ENCODE measurements around the gene KCTD12. TPM values are rescaled to one million over a fixed set of nuclear protein-coding genes. Genes with fewer than 3 reads are reported as not detected.
"Not testable (repeated sequence)": the region's sequence is repeated elsewhere in the genome, so short reads cannot be mapped to it uniquely, and the experiment has no call there.

The KCTD12 gene
- 14.2 TPM for polyA plus RNA-seq (2013, experiment 1 of 2; ENCODE audit: insufficient read length)
- 13.6 TPM for polyA plus RNA-seq (2013, experiment 2 of 2; ENCODE audit: insufficient read length)

DNA sequence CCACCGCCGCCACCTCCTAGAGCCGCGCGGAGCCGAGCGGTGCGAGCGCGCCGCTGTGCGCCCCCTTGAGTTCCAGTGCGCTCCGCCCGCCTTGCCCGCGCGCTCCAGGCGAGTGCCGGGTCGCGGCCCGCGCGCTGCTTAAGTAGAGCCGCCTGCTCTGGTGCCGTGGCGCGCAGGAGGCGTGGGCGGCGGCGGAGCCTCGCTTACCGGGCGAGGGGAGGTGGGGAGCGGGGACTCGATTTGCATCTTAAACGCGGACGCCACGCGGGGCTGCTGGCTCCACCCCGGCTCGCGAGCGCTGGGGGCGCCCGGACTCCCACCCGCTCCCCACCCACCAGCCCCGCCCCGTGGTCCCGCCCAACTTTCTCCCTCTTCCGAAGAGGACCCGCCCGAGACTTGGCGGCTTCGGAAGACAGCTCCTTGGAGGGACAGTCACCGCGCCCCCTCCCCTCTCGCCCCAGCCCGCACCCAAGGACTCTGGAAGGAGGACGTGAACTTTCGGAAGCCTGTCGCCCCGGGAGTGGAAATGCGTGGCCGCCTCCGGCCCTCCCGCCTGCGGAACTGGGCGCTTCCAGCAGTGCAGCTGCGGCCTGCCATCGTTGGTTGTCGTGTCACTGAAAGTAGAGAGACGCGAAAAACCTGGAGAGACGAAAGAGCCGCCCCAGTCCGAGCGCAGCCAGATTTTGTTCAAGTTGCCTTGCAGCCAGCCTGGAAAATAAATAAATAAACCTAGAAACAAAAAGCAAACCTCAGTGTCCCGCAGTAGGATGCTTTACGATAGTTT is at the start of gene KCTD12:
Gene KCTD12 (minus strand): TSS at position 114 of the 784 bp plus-strand sequence. CDS start 257 bp downstream, outside the sequence.
- DNase-seq, result peak; percentile 79

DNA sequence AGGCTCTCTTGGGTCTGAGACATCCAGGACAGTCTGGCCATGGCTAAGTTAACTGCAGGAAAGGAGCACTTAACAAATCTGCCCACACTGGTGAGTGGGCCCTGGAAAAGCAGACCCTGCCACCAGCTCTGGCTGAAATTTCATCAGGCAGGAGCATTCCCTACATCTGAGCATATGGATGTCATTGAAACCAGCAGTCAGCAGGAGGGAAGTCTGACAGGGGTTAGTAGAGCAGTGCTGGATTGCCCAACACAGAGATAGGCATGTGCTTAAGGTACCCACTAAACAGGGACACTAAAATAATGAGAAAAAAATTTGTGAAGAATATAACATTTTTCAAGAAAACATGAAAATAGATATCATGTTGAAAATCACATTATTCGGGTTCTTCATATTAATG is 48.5 kb upstream of the KCTD12 start:
- DNase-seq, result peak; percentile 27

DNA sequence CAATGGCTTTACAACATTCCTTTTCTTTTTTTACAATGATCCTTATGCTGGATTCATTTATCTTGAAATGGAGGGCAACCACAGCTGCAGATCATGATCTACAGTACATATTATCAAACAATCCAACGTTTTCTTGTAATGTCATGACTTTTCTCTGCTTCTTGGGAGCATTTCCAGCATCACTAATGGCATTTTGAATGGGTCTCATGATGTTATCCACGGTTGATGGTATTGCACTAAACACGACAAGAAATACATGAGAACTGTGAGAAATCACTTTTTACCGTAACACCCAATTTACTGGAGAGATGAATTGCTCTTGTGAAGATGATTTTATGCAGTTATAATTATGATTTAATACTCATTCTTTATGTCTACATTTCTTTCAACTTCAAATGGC is 45.9 kb upstream of the KCTD12 start:
- DNase-seq, result no peak

DNA sequence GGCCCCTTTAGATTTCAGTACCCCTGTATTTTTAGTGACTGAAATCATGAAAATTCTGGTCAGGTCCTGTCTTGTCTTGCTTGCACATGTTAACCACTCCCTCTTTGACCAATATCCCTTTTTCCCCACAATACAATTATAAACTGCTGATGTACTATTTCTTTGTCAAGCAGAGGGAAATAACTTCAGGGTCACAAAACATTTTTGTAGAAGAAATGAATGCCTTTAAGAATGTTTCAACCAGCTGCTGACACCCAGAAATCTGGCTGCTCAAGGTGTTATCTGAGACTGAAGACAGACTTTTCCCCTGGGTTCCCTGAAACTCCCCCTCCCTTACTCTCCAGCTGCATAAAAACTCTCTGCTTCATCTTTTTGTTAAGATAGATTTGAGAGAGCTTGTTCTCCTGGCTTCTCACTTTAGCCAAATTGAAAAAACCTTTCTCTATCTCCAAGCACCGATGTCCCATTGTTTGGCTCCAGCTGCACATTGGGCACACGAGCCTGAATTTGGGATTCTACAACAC is 43.7 kb upstream of the KCTD12 start:
- DNase-seq, result no peak

DNA sequence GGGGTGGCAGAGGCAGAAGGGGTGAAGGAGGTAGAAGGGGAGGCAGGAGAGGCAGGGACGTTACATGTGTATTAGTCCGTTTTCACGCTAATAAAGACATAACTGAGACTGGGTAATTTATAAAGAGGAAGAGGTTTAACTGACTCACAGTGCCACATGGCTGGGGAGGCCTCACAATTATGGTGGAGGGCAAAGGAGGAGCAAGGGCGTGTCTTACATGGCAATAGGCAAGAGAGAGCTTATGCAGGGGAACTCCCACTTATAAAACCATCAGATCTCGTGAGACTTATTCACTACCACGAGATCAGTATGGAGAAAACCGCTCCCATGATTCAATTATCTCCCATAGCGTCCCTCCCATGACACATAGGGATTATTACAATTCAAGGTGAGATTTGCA is 43.1 kb upstream of the KCTD12 start:
- DNase-seq, result no peak

DNA sequence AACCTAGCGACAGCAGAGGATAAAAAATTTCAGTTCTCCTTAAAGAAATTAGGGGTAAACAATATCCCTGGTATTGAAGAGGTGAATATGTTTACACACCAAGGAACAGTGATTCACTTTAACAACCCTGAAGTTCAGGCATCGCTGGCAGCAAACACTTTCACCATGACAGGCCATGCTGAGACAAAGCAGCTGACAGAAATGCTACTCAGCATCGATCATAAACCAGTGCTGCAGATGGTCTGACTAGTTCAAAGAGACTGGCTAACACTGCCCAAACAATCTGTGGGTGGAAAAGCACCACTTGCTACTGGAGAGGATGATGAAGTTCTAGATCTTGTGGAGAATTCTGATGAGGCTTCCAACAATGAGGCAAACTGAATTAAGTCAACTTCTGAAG is 42.3 kb upstream of the KCTD12 start:
- no peak for DNase-seq

DNA sequence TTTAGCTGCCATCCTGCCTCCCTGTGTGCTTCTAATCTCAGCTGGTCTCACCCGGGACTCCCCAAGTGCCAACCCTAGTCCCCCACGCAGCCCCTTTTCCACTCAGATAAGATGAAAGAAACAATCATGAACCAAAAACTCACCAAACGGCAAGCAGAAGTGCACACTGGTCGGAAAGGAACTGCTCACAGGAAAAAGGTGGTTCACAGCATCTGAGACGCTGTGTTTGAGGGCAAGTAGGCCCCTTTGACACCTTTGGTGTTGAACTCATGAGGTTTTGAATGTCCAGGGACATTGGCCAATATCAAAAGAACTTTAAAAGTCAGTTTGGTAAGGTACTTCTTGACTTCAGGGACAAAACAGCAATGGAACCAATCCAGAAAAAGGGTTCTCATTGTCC is 41.8 kb upstream of the KCTD12 start:
- DNase-seq, result no peak

DNA sequence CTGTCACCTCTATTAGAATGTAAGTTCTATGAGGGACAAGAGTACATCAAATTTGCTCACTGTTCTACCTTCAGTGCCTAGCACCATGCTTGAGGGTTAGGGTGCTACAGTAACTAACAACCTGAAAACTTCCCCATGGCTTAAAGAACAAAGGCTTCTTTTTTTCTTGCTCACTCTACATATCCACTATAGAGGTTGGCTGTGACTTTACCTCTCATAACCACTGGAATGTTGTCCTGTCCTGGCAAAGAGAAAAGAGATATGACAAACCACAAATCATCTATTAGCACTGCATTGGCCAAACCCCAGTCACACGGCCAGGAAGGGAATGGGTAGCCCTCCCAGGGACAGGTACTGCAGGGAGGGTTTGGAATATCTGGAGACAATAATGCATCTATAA is 38.9 kb upstream of the KCTD12 start:
- DNase-seq, result no peak

DNA sequence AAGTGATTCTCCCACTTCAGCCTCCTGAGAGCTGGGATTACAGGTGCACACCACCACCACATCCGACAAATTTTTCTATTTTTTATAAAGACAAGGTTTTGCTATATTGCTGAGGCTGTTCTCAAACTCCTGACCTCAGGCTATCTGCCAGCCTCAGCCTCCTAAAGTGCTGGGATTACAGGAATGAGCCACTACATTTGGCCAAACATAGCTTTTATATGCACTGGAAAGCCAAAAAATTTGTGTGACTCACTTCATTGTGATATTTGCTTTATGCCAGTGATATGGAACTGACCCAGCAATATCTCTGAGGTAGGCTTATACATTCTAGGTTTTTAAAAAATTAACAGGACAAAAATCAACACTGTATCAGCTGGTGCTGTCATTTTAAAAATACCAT is 35.3 kb upstream of the KCTD12 start:
- no peak for DNase-seq

DNA sequence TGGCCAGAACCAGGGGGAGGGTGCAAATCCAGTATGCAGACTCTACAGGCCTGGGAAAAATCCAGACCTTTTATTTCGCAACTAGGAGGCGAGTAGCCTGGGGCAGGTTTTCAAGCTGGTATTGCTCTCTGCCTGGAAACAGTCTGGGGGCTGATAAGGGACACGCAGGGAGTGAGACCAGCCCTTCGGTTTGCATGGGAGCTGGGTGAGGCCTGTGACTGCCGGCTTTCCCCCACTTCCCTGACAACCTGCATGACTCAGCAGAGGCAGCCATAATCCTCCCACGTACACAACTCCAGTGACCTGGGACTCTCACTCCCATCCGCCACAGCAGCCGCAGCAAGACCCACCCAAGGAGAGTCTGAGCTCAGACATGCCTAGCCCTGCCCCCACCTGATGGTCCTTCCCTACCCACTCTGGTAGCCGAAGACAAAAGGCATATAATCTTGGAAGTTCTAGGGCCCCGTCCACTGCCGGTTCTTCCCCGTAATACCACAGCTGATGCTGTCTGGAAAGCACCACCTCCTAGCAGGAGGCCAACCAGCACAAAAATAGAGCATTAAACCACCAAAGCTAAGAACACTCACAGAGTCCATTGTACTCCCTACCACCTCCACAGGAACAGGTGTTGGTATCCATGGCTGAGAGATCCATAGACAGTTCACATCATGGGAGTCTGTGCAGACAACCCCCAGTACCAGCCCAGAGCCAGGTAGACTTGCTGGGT is 31.7 kb upstream of the KCTD12 start:
- DNase-seq, result not testable (repeated sequence)

DNA sequence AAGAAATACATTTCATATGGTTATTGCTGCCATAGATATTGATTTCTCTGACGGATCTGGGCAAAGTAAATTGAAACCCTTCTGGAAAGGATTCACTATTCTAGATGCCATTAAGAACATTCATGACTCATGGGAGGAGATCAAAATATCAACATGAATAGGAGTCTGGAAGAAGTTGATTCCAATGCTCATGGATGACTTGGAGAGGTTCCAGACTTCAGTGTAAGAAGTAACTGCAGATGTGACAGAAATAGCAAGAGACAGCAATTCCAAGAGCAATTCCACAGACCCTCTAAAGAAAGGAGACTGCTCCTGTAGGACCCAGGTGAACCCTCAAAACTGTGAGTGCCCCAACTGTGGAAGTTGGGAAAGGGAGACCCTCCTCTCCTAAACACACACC is 30.9 kb upstream of the KCTD12 start:
- DNase-seq, result peak; percentile 66

DNA sequence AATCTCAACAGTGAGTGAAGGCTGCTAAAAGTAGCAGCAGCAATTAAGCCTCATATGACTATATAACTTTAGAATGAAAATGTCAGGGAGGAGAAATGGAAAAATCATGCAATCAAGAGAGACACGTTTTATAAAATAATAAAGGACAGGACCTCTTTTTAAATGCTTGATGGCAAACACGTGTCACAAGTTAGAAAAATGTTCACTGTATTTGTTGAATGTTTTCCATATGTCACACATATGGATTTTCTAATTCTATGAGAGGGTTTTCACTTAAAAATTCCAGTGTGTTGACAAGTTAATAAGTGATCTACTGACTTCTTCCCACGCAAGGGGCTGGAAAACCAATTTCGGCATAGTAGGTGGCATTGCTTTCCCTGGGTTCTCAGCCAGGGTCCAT is 27.7 kb upstream of the KCTD12 start:
- DNase-seq, result peak; percentile 54

DNA sequence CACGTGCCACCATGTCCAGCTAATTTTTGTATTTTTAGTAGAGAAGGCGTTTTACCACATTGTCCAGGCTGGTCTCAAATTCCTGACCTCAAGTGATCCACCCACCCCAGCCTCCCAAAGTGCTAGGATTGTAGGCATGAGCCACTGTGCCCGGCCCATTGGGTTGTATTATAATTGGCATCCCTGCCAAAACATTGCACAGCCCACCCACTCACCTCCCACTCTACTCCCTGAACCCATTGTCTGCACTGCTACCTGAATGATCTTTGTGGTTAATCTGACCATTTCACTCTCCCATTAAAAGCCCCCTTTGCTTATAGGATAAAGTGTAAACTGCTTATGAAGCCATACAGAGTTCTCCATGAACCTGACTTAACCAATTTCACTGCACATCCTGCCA is 26.3 kb upstream of the KCTD12 start:
- no peak for DNase-seq

DNA sequence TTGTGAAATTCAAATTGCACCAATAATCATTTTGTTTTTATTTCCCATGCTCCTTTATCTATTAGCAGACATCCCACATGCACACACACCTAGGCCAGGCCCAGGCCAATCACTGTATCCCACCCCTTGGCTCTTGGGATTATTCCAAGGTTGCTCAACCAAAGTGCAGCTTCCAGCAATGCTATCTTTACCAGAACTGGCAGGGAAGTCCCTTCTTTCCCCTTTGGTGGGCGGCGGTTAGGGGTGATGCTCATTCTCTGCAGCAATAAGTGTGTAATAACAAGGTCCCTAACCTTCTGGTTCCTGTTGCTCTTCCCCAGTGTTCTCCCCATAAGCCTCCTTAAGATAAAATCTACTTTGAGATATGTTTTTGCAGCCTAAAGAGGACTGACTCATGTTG is 18.3 kb upstream of the KCTD12 start:
- no peak for DNase-seq

DNA sequence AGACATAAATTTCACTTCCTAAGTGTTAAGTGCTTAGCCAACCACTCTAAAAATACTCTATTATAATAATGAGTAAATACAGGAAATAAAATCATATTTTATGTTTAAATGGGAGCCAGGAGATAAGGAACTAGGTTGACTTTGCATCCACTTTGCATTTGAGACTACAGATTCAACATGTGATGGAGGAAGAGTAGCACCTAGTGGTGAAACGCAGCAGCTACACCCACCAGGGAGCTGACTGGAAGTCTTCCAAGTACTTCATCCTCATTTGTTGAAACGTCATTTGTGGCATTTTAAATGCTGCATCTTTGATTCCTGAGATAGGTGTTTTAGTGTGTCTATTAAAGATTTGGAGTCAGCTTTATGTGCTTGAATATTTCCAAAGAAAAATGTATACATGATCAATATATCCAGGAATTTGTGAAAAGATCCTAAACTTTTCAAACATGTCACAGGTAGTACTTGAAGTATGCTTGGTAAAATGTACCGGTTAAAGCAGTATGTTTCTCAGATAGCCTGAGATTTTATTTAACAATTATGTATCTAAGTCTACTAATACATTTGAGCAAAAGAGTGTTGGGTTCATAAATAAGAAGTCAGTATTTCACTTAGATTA is 17.4 kb upstream of the KCTD12 start:
- peak; percentile 69 for DNase-seq

DNA sequence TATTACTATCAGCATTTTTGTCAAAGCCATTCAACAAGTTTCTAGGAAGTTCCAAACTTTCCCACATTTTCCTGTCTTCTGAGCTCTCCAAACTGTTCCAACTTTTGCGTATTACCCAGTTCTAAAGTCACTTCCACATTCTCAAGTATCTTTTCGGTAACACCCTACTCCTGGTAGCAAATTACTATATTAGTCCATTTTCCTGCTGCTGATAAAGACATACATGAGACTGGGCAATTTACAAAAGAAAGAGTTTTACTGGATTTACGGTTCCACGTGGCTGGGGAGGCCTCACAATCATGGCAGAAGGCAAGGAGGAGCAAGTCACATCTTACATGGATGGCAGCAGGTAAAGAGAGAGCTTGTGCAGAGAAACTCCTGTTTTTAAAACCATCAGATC is 12.9 kb upstream of the KCTD12 start:
- DNase-seq, result not testable (repeated sequence)

DNA sequence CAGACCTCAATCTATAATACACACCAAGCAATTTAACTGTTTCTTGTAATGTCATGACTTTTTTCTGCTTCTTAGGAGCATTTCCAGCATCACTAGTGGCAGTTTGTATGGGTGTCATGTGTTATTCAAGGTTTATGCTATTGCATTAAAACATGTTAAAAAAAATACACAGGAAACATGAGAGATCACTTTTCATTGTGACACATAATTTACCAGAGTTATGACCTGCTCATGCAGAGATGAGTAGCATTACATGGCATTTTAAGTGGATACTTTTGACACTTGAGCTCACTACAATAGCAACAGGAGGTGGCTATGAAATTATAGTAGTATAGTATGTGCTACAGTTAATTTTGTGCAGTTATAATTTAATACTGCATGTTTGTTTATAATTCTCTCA is 11.0 kb upstream of the KCTD12 start:
- not testable (repeated sequence) for DNase-seq

DNA sequence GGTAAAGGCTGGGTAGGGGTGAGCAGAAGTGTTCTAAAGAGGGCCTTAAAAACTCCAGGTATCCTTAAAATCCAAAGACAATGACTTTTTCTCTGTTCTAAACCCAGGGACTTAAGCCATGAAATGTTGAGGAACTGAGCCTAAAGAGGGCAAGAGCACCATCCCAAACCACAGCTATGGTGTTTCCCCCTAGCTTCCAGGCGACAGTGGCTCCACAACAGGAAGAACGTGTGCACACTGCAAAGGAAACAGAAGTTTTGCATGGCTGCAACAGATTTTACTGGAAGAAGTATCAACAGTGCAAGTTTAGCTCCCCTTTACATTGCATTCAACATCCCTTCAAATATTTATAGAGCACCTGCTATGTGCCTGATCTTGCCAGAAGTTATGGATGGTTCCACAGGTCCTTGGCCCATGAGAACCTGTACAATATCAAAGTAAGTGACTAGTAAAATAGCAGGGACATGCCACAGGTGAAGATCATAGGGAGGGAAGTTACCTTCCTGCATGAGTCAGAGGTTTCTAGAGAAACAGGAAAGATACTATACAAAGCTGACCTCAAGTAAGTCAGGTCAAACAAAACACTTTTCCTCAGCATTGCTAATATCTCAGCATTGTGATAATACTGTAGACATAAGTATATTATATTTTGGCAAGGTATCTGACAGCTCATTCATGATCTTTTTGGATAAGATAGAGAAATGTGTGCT is 8.4 kb upstream of the KCTD12 start:
- DNase-seq, result no peak

DNA sequence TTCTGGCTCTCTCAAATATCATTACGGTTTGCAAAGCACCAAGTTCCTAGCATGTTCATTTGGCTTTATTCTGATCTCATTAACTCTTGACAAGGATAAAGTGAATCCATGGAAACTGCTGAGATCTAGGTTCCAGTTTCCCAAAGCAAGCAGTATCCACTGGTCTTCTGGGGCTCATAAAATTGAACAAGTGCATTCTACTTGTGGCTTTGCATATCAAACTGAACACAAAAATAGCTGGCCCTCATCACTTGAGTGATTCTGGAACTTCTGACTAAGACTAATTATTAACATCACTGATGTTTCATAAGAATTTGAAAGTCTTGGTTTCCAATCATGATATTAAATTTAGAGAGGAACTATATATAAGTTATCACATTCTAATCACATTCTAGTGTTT is 6.3 kb upstream of the KCTD12 start:
- no peak for DNase-seq

DNA sequence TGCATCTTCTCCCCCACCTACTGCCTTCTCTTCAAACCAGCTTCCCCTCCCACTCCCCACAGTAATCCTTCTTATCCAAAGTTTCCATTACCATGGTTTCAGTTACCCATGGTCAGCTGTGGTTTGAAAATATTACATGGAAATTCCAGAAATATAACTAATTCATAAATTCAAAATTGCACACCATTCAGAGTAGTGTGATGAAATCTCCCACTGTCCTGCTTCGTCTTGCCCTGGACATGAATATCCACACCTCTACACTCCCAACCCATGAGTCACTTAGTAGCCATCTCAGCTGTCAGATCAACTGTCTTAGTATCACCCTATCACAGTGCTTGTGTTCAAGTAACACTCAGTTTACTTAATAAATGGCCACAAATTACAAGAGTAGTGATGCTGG is 3.8 kb upstream of the KCTD12 start:
- peak; percentile 57 for DNase-seq

DNA sequence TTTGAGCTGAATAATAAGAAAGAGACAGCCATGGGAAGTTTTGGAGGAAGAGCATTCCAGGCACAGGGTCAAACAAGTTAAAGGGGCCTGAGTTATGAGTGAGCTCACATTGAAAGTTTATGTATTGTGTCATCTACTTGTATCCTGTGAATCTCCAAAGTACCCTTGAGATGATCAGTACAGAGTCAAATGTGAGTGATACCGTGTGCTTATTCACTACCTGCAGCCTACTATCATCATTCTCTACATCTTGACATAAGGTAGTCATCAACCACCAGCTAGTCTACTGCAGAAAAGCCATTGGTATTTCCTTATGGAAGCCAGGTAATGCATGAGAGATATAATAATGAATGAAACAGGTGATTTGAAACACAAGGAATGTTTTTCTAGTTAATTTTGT is 3.0 kb upstream of the KCTD12 start:
- DNase-seq, result no peak

DNA sequence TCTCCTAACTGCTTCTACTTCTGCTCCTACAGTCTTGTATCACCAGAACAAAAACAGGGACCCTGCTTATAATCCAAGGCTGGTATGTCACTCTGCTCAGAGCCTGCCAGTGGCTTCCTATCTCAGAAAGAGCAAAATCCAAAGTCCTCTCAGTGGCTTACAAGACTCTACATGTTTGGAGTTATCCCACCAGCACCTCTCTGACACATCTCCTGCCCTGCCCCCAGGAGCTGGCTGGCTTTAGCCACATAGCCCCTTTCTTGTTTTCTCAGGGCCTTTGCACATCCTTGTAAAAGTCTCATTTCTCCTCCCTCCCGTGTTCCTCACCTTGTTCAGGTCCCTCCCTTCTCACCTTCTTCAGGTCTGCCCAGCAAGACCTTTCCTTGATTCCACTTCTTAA is 2.2 kb upstream of the KCTD12 start:
- no peak for DNase-seq

All from fibroblast of skin of abdomen (primary cell).